ENCODE results near the gene TTYH1. TPM values are rescaled to one million over a fixed set of nuclear protein-coding genes. Genes with fewer than 3 reads are reported as not detected.

Gene TTYH1
- total and polyA plus RNA-seq, 9 of the 15 experiments (the other 6 are each of a cell fraction or from before 2014, with no cell fraction given): 0.08 TPM; not detected in 8

GRCh38 chr19:54448774-54449700, 33.8 kb downstream of the TTYH1 start, which contains the start of gene LENG8 (continued):
- TF ChIP-seq ZKSCAN3 (CRISPR knock-in tag; IDR thresholded peaks at IDR 0.05) (no peak), ZNF830 (CRISPR knock-in tag; IDR thresholded peaks at IDR 0.05) (no peak), TEAD1 (CRISPR knock-in tag; IDR thresholded peaks at IDR 0.05) (peak in 1 of 2 experiments; percentile 82; a peak in 2 of 4 replicates), KDM4B (IDR thresholded peaks at IDR 0.05; ENCODE audit: borderline replicate concordance in 2 of 2, low read depth in 1 of 2) (peak in 1 of 2 experiments; percentile 9; a peak in 1 of 4 replicates), GATAD2B (IDR thresholded peaks at IDR 0.05; ENCODE audit: borderline replicate concordance) (no peak), POLR2AphosphoS2 (IDR thresholded peaks at IDR 0.05; ENCODE audit: low read length) (peak; percentile 77; the same call in 1 of the 2 replicates), FOXK2 (conservative IDR thresholded peaks at IDR 0.05 in 1 of 2, IDR thresholded peaks at IDR 0.05 in 1 of 2; ENCODE audit: low read depth in 2 of 2) (peak; percentile 45 to 59; a peak in 3 of 4 replicates), SMARCB1 (IDR thresholded peaks at IDR 0.05; ENCODE audit: insufficient read length, low read depth) (no peak), ZKSCAN1 (IDR thresholded peaks at IDR 0.05; ENCODE audit: low read depth, low read length) (0 out of 2 replicates have a peak, but pooled peaks have one; percentile 4), PHB2 (IDR thresholded peaks at IDR 0.05; ENCODE audit: low read depth) (no peak), IRF1 (CRISPR knock-in tag; IDR thresholded peaks at IDR 0.05; ENCODE audit: borderline replicate concordance) (no peak), SLC30A9 (CRISPR knock-in tag; IDR thresholded peaks at IDR 0.05) (no peak), NFIX (CRISPR knock-in tag; IDR thresholded peaks at IDR 0.05; ENCODE audit: low read depth) (no peak), FIP1L1 (IDR thresholded peaks at IDR 0.05; ENCODE audit: low read depth, low read length, poor library complexity, severe bottlenecking) (peak; percentile 76), BRF1 (IDR thresholded peaks at IDR 0.05; ENCODE audit: borderline replicate concordance, extremely low read depth, insufficient read length) (no peak), CHD1 (IDR thresholded peaks at IDR 0.05; ENCODE audit: low read length) (peak; percentile 62), SIN3B (IDR thresholded peaks at IDR 0.05; ENCODE audit: low read depth) (peak; percentile 88)
- TF ChIP-seq, protein P1, sequence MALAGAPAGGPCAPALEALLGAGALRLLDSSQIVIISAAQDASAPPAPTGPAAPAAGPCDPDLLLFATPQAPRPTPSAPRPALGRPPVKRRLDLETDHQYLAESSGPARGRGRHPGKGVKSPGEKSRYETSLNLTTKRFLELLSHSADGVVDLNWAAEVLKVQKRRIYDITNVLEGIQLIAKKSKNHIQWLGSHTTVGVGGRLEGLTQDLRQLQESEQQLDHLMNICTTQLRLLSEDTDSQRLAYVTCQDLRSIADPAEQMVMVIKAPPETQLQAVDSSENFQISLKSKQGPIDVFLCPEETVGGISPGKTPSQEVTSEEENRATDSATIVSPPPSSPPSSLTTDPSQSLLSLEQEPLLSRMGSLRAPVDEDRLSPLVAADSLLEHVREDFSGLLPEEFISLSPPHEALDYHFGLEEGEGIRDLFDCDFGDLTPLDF (CRISPR knock-in tag; IDR thresholded peaks at IDR 0.05): peak; percentile 69; the same call in 1 of the 2 replicates
- TF ChIP-seq, protein P2, sequence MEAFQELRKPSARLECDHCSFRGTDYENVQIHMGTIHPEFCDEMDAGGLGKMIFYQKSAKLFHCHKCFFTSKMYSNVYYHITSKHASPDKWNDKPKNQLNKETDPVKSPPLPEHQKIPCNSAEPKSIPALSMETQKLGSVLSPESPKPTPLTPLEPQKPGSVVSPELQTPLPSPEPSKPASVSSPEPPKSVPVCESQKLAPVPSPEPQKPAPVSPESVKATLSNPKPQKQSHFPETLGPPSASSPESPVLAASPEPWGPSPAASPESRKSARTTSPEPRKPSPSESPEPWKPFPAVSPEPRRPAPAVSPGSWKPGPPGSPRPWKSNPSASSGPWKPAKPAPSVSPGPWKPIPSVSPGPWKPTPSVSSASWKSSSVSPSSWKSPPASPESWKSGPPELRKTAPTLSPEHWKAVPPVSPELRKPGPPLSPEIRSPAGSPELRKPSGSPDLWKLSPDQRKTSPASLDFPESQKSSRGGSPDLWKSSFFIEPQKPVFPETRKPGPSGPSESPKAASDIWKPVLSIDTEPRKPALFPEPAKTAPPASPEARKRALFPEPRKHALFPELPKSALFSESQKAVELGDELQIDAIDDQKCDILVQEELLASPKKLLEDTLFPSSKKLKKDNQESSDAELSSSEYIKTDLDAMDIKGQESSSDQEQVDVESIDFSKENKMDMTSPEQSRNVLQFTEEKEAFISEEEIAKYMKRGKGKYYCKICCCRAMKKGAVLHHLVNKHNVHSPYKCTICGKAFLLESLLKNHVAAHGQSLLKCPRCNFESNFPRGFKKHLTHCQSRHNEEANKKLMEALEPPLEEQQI (IDR thresholded peaks at IDR 0.05): no peak

Measured in K562 (cell line).